Left ventricle myocardium inferior (tissue), 1 donor: ENCODE measurements around the gene KRTAP3-1. TPM values are rescaled to one million over a fixed set of nuclear protein-coding genes. Genes with fewer than 3 reads are reported as not detected.

ENCODE experiments used
- DNase-seq: peaks from one replicate; pipeline ENCODE4 v3.0.0-alpha.2; 2020
- H3K27ac ChIP-seq: fragments of 200-600 bp; replicated peaks from 2 replicates; pipeline ENCODE4 v1.8.0; 2021
- H3K27me3 ChIP-seq: fragments of 200-600 bp; 2 replicates; pipeline ENCODE4 v1.8.0; 2021; ENCODE audit warnings: low read depth
- H3K36me3 ChIP-seq: fragments of 200-600 bp; 2 replicates; pipeline ENCODE4 v1.8.0; 2021
- H3K4me1 ChIP-seq: fragments of 200-600 bp; 2 replicates; pipeline ENCODE4 v1.8.0; 2021
- H3K4me3 ChIP-seq: fragments of 200-600 bp; 2 replicates; pipeline ENCODE4 v1.8.0; 2021; ENCODE audit warnings: mild to moderate bottlenecking, moderate library complexity
- H3K9me3 ChIP-seq: fragments of 200-600 bp; replicated peaks from 2 replicates; pipeline ENCODE4 v1.8.0; 2021
- intact Hi-C: fragments of 100-400 bp; cut with micrococcal nuclease; formaldehyde crosslinking; loops from one replicate; pipeline ENCODE4 v1.11.0; 2022
- total RNA-seq: library from RNA; stranded (reverse); fragmentation: NEBNext Ultra II Directional; extraction: Animal tissue kit (Norgen Biotek cat#: 25700); gene quantifications from one replicate; pipeline ENCODE4 v1.2.1, GENCODE V29; 2021
- TF ChIP-seq, protein P1 (sequence below): fragments of 200-600 bp; IDR thresholded peaks from 2 replicates; pipeline ENCODE4 v1.8.0; 2021; ENCODE audit warnings: antibody characterized with exemption, mild to moderate bottlenecking, borderline replicate concordance
- donor health status: DM: no; HTN: yes; CAD: no; lungs with severe emphysema.

KRTAP3-1 gene
- total RNA-seq, 1 donor from 2014 or later, result not detected

GRCh38 chr17:40975516-40975915 lies 33.4 kb downstream of the KRTAP3-1 start:
- DNase-seq, result no peak
- intact Hi-C loops, result no loop called here
- Histone ChIP-seq H3K4me3 (no peak overlapping the region), H3K9me3 (peaks cover 5% of the 10 kb centered on the region), H3K4me1 (peaks cover 3% of the 10 kb centered on the region), H3K27me3 (peaks cover 37% of the 10 kb centered on the region), H3K36me3 (no peaks in the 10 kb centered on the region), H3K27ac (no peak overlapping the region)
- TF ChIP-seq, protein P1, sequence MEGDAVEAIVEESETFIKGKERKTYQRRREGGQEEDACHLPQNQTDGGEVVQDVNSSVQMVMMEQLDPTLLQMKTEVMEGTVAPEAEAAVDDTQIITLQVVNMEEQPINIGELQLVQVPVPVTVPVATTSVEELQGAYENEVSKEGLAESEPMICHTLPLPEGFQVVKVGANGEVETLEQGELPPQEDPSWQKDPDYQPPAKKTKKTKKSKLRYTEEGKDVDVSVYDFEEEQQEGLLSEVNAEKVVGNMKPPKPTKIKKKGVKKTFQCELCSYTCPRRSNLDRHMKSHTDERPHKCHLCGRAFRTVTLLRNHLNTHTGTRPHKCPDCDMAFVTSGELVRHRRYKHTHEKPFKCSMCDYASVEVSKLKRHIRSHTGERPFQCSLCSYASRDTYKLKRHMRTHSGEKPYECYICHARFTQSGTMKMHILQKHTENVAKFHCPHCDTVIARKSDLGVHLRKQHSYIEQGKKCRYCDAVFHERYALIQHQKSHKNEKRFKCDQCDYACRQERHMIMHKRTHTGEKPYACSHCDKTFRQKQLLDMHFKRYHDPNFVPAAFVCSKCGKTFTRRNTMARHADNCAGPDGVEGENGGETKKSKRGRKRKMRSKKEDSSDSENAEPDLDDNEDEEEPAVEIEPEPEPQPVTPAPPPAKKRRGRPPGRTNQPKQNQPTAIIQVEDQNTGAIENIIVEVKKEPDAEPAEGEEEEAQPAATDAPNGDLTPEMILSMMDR, result no peak

DNA sequence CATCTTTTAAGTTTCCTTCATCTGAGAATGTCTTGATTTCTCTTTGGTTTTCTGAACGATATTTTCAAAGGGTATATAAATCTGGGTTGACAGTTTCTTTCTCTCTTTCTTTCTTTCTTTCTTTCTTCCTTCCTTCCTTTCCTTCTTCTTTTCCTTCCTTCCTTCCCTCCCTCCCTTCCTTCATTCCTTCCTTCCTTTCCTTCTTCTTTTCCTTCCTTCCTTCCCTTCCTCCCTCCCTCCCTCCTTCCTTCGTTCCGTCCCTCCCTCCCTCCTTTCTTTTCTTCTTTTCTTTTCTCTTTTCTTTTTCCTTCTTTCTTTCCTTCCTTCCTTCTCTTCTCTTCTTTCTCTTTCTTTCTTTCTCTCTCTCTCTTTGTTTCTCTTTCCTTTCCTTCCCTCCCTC lies 34.6 kb downstream of the KRTAP3-1 start:
- H3K9me3 ChIP-seq, result peaks cover 5% of the 10 kb centered on the region
- no peak overlapping the region for H3K4me3 ChIP-seq
- no peak for DNase-seq
- intact Hi-C loops, result no loop called here
- TF ChIP-seq, protein P1, result no peak
- no peaks in the 10 kb centered on the region for H3K36me3 ChIP-seq
- H3K27ac ChIP-seq, result no peak overlapping the region
- peaks cover 26% of the 10 kb centered on the region for H3K27me3 ChIP-seq
- H3K4me1 ChIP-seq, result no peaks in the 10 kb centered on the region

GRCh38 chr17:40967582-40967981 lies 41.3 kb downstream of the KRTAP3-1 start:
- intact Hi-C loops, result no loop called here
- no peaks in the 10 kb centered on the region for H3K36me3 ChIP-seq
- H3K4me3 ChIP-seq, result no peak overlapping the region
- TF ChIP-seq, protein P1, result no peak
- peaks cover 14% of the 10 kb centered on the region for H3K27me3 ChIP-seq
- H3K9me3 ChIP-seq, result peaks cover 5% of the 10 kb centered on the region
- no peak for DNase-seq
- no peaks in the 10 kb centered on the region for H3K4me1 ChIP-seq
- no peak overlapping the region for H3K27ac ChIP-seq

GRCh38 chr17:40966848-40967247 lies 42.1 kb downstream of the KRTAP3-1 start, which contains the start of gene KRT39:
Gene KRT39, minus strand, starts transcription at chr17:40966948. Its CDS starts 92 bp downstream, at chr17:40966856.
- DNase-seq, result no peak
- Histone ChIP-seq H3K4me1 (no peaks in the 10 kb centered on the region), H3K36me3 (no peaks in the 10 kb centered on the region), H3K27ac (no peak within 1 kb of the TSS), H3K4me3 (no peak within 1 kb of the TSS), H3K27me3 (peaks cover 19% of the 10 kb centered on the region), H3K9me3 (peaks cover 5% of the 10 kb centered on the region)
- intact Hi-C loops, result no loop called here
- TF ChIP-seq, protein P1, result no peak

- TF ChIP-seq, protein P1, result peak; percentile 65
- H3K27me3 ChIP-seq, result peaks cover 40% of the 10 kb centered on the region
- H3K4me1 ChIP-seq, result no peaks in the 10 kb centered on the region
- no peaks in the 10 kb centered on the region for H3K9me3 ChIP-seq
- no peak for DNase-seq
- no peak overlapping the region for H3K4me3 ChIP-seq
- no peak overlapping the region for H3K27ac ChIP-seq
- no peaks in the 10 kb centered on the region for H3K36me3 ChIP-seq
- intact Hi-C loops, result no loop called here
These were observed 45.1 kb downstream of the KRTAP3-1 start for GRCh38 chr17:40963838-40964237.

GRCh38 chr17:40962059-40962561 lies 46.8 kb downstream of the KRTAP3-1 start:
- no peak overlapping the region for H3K4me3 ChIP-seq
- no peak for DNase-seq
- H3K4me1 ChIP-seq, result no peaks in the 10 kb centered on the region
- peaks cover 49% of the 10 kb centered on the region for H3K27me3 ChIP-seq
- no peaks in the 10 kb centered on the region for H3K36me3 ChIP-seq
- no peak overlapping the region for H3K27ac ChIP-seq
- TF ChIP-seq, protein P1, result no peak
- no peaks in the 10 kb centered on the region for H3K9me3 ChIP-seq
- intact Hi-C loops, result no loop called here
